Measurements from ENCODE around the gene EMC7.
"Not testable (repeated sequence)": the region's sequence is repeated elsewhere in the genome, so short reads cannot be mapped to it uniquely, and the experiment has no call there.

EMC7 gene

GRCh38 chr15:34099914-34100313 lies 1.7 kb downstream of the EMC7 start:
- DNase-seq = no peak

- DNase-seq = no peak
Measured at GRCh38 chr15:34085746-34086145, 15.9 kb downstream of the EMC7 start.

GRCh38 chr15:34084086-34084485 lies 17.6 kb downstream of the EMC7 start:
- no peak for DNase-seq

- no peak for DNase-seq
Measured at GRCh38 chr15:34079904-34080303, 21.8 kb downstream of the EMC7 start.

GRCh38 chr15:34078900-34079299 lies 22.8 kb downstream of the EMC7 start:
- no peak for DNase-seq

GRCh38 chr15:34076785-34077184 lies 24.9 kb downstream of the EMC7 start:
- DNase-seq = no peak

GRCh38 chr15:34070003-34070402 lies 31.7 kb downstream of the EMC7 start:
- DNase-seq = no peak

- DNase-seq = no peak
Measured at GRCh38 chr15:34065941-34066340, 35.7 kb downstream of the EMC7 start.

- DNase-seq = no peak
Measured at GRCh38 chr15:34065261-34065660, 36.4 kb downstream of the EMC7 start.

GRCh38 chr15:34064438-34064837 lies 37.2 kb downstream of the EMC7 start:
- DNase-seq = no peak

GRCh38 chr15:34059946-34060345 lies 41.7 kb downstream of the EMC7 start:
- no peak for DNase-seq

- no peak for DNase-seq
Measured at GRCh38 chr15:34059476-34059875, 42.2 kb downstream of the EMC7 start.

- no peak for DNase-seq
Measured at GRCh38 chr15:34056911-34057310, 44.8 kb downstream of the EMC7 start.

GRCh38 chr15:34055868-34056595 lies 45.6 kb downstream of the EMC7 start:
- no peak for DNase-seq

GRCh38 chr15:34054081-34054707 lies 47.5 kb downstream of the EMC7 start:
- DNase-seq = no peak

GRCh38 chr15:34050385-34050784 lies 51.3 kb downstream of the EMC7 start:
- DNase-seq = not testable (repeated sequence)

GRCh38 chr15:34049112-34049511 lies 52.5 kb downstream of the EMC7 start:
- no peak for DNase-seq

- DNase-seq = no peak
Measured at GRCh38 chr15:34047893-34048775, 53.5 kb downstream of the EMC7 start.

GRCh38 chr15:34046471-34047145 lies 55.1 kb downstream of the EMC7 start:
- no peak for DNase-seq

GRCh38 chr15:34043813-34044212 lies 57.8 kb downstream of the EMC7 start:
- no peak for DNase-seq

- no peak for DNase-seq
Measured at GRCh38 chr15:34043391-34043790, 58.3 kb downstream of the EMC7 start.

- DNase-seq = no peak
Measured at GRCh38 chr15:34039790-34040113, 61.9 kb downstream of the EMC7 start.

Data from right kidney (tissue), 1 donor.